Kidney capillary endothelial cell (primary cell): ENCODE data around the gene THAP12.
"Not testable (repeated sequence)": the region's sequence is repeated elsewhere in the genome, so short reads cannot be mapped to it uniquely, and the experiment has no call there.

Source experiments
- DNase-seq: peaks from one replicate; pipeline ENCODE4 v3.0.0-alpha.2; 2018; ENCODE audit warnings: low spot score

THAP12 gene, protein sequence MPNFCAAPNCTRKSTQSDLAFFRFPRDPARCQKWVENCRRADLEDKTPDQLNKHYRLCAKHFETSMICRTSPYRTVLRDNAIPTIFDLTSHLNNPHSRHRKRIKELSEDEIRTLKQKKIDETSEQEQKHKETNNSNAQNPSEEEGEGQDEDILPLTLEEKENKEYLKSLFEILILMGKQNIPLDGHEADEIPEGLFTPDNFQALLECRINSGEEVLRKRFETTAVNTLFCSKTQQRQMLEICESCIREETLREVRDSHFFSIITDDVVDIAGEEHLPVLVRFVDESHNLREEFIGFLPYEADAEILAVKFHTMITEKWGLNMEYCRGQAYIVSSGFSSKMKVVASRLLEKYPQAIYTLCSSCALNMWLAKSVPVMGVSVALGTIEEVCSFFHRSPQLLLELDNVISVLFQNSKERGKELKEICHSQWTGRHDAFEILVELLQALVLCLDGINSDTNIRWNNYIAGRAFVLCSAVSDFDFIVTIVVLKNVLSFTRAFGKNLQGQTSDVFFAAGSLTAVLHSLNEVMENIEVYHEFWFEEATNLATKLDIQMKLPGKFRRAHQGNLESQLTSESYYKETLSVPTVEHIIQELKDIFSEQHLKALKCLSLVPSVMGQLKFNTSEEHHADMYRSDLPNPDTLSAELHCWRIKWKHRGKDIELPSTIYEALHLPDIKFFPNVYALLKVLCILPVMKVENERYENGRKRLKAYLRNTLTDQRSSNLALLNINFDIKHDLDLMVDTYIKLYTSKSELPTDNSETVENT

DNA sequence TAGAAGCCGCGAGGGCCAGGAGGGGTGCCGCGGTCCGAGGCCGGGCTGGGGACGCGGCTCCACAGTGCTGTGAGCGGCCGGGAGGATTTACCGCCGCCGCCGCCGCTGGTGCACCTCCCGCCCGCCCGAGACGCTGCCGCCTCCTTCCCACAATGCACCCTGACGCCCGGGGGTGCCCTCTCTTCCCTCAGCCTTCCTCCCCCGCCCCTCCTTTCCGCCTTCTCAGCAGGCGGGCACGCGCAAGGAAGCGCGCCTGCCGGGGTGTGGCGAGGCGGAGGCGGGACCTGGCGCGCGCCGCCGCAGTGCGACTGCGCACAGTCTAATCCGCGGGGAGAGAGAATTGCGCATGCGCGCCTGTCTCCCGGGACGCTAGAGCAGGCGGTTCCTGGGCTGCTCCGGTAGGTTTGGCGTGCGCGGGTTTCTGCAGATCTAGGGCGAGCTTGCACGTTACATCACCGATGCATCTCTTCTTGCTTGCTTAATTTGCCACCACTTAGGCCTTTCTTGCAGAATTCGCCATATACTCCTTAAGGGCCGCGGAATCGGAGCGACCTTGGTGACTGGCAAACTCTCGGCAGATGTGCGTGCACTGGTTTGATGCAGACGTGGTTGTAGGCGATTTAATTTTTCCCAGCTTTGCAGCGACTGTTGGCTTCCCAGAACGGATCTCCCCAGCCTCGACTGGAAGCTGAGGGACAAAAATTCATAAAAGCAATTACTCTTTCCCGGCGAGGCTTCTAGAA is at the start of gene THAP12, which contains the start of gene GVQW3:
Gene THAP12 (minus strand): TSS at position 156 of the 743 bp plus-strand sequence. CDS start 296 bp downstream, outside the sequence.
Gene GVQW3 (plus strand): TSS at position 347 of the 743 bp plus-strand sequence. CDS start 506 bp downstream, outside the sequence.
- peak; percentile 98 for DNase-seq

DNA sequence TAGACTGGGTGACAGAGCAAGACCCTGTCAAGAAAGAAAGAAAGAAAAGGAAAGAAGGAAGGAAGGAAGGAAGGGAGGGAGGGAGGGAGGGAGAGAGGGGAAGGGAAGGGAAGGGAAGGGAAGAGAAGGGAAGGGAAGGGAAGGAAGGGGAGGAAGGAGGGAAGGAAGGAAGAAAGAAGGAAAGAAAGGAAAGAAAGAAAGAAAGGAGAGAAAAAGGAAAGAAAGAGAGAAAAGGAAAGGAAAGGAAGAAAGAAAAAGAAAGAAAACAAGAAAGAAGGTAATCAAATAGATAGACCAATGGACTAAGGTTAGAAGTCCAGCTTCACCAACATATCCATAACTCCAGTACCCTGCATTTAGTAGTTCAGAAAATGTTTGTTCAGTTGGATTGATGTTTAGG is 45.7 kb upstream of the THAP12 start:
- no peak for DNase-seq

DNA sequence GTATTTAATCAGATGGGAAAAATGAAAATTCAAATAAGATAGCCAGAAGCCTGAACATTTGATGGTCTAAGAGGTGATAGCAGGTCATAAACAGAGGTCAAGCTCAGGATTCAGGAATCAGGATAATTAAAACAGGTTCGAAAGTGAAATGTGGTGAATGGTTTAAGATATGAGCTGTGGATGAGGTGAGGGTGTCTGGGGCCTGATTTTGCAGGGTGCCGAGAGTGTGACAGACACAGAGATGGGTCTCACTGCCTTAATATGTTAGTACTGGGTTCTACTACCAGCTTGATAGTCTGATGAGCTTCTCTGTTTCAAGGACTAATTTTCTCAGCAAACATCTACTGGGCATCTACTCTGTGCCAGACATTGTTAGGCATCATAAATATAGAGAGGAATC is 44.0 kb upstream of the THAP12 start:
- no peak for DNase-seq

DNA sequence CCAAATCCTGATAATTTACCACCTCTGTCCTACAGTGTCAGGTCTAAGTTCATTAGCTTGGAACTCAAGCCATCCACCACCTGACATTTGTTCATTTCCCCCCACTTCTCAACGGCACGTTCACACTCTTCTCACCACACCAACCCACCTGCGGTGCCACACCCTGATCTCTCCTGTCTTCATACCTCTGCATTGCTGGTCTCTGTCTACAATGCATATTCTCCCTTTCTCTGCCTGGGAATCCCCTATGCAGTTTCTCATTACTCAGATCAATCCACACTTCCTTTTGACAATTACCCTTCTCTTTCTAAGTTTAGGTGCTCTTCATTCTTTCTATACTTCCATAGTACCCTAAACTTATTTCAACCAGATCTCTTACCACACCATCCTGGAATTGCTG is 43.4 kb upstream of the THAP12 start:
- DNase-seq: no peak

DNA sequence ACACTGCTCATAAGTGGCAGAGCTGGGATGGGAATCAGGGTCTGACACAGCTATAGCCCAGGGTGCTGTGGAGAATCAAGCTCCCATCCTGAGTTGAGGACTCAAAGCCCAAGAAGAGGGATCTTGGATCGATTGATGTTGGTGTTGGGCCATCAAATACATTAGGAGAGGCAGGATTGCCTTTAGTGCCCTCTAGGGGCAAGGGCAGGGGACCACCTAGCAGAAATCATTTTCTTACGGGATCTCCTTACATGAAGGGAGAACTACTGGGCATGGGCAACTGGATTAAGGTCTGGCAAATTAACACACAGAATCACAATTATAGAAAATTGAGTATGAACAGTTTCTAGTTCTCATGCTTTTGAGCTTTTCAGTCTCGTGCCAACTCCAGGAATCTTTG is 39.0 kb upstream of the THAP12 start:
- no peak for DNase-seq

DNA sequence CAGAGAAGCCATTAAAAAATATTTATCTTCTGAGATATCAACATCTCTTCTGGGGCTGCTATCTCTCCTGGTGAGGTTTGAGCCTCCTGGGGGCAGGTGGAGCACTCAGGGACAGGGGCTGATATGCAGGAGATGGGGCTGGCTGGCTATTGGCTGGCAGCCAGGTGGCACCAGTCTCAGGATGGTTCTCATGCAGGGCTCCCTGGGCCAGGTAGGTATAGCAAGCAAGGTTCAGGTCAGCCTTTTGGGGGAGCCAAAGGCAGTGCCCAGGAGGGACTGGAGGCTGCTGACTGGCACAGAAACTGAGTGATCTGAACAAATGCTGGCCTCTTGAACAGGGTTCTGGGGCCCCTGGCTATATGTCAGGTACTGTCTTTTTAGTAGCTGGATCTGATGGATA is 34.1 kb upstream of the THAP12 start:
- no peak for DNase-seq

DNA sequence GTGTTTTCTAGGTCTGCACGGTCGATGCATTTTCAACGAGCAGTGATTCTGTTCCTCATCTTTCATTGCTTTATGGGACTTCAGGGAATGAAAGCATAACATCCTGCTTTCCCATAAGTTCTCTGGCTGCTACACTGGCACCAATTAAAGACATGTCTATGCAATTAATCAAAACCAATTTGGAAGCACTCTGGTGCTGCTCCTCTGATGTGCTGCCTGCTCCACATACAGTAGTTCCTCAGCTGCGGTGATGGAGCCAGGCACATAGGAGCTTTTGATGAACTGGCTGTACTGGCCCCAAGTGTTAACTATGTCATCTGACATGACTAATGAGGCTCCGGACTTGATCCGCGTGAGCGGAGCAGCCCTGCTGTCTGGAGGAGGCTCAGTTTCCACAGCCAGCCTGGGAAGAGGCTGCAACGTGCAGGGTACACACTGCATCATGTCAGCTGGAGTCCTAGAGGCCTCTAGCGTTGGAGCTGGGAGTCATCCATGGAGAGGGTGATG is 30.0 kb upstream of the THAP12 start:
- no peak for DNase-seq

DNA sequence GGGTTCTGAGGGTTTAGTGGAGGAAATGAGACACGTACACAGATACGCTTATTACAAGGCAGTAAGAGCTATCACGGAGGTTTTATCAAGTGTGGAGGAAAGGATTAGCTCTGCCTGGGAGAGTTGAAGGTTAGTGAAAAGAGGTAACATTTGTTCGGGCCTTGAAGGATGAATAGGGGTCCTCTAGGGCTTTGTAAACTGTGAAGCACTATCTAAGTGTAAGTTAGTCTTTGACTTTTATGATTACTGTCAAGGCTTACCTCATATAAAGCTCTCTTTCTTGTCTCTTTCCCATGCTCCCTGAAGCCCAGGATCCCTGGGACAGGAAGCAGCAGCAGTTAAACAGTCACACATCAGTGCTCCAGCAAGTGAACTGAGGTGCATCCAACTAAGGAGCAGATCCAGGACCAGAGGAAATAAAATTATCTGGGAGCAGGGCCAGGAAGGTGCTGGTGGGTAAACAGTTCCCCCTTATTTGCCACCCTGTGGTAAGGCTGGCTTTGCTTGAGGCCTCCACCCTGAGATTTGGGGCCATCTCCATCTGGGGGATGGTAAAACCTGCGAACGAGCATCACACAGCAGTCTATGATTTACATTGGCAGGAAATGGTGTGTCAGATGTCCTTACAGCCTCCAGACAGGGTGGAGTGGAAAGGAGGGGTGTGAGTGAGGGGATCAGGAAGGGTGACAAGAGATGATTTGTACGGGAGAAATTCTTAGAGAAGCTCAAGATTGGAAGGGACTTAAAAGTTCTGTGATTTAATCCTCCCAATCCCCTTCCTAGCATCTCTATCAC is 27.4 kb upstream of the THAP12 start:
- DNase-seq: peak; percentile 48

DNA sequence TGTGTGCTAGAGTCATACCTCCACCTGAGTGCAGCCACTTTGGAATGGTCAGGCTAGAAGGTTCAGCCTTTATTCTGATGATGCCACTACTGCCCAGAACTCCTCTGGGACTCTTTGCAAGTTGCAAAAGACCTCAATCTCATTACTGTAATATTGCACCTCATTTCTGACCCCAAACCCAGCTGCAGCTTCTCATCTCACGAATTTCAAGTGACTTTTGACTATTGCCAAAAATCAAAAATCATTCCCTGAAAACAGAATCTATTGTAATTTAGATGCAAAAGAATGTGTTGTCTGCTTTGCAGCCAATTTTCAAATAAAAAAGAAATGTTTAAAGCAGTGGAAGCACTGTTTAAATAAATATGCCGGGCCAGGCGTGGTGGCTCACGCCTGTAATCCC is 25.4 kb upstream of the THAP12 start:
- DNase-seq: no peak

DNA sequence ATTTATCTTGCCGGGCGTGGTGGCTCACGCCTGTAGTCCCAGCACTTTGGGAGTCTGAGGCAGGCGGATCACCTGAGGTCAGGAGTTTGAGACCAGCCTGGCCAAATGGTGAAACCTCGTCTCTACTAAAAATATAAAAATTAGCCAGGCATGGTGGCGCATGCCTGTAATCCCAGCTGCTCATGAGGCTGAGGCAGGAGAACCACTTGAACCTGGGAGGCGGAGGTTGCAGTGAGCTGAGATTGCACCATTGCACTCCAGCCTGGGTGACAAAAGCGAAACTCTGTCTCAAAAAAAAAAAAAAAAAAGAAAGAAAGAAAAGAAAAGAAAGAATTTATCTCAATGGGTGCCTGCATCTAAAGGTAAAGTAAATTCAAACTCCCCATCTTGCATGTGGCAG is 20.6 kb upstream of the THAP12 start:
- DNase-seq: not testable (repeated sequence)

DNA sequence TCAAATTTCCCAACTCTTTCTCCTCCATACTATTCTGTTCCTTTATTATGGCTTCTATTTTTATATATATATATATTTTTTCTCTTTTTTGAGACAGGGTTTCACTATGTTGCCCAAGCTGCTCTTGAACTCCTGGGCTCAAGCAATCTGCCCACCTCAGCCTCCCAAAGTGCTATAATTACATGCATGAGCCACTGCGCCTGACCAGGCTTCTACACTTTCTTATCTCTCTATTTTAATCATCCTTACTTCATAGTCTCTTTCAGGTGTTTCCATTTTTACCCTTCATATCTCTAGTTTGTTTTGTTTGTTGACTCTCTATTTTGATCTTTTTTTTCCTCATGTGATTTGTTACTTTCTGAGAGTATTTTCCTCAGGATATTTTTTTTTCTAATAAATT is 20.0 kb upstream of the THAP12 start:
- no peak for DNase-seq

DNA sequence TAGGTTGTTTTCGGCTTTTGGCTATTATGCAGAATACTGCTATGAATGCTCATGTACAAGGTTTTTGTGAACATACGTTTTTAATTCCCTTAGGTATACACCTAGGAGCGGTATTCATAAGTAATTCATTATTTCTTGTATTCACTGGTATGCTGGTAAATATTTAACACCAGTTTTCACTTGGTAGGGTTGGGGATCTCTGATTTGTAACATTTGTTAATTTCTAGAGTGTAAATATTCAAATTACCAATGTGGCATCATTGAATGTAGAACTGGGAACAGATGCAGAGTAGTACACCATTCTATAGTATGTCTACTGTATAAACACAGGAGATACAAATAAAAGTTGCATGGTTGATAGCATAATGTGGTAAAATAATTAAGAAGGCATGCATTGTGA is 16.5 kb upstream of the THAP12 start:
- no peak for DNase-seq

DNA sequence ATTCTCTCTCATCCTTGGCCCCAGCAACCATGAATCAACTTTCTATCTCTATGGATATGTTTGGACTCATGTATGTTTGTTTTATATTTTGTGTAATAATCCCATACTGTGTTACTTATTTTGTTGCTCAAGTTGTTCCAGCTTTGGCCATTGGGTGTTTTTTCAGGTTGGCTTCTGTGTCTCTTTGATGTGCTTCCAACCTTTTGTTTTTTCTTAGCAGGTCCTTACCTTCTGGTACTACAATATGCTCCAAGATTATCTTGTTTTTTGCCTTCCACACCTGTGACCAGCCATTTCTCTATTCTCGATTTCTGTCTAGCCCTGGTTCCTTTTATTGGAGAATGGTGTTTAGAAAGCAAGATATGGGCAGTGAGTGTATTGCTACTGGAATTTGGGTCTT is 14.4 kb upstream of the THAP12 start:
- no peak for DNase-seq

DNA sequence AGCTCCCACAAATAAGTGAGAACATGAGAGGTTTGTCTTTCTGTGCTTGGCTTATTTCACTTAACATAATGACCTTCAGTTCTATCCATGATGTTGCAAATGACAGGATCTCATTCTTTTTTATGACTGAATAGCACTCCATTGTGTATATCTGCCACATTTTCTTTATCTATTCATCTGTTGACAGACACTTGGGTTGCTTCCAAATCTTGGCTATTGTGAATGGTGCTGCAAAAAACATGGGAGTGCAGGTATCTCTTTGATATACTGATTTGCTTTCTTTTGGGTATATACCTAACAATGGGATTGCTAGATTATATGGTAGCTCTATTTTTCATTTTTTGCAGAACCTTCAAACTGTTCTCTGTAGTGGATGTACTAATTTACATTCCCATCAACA is 13.5 kb upstream of the THAP12 start:
- no peak for DNase-seq

DNA sequence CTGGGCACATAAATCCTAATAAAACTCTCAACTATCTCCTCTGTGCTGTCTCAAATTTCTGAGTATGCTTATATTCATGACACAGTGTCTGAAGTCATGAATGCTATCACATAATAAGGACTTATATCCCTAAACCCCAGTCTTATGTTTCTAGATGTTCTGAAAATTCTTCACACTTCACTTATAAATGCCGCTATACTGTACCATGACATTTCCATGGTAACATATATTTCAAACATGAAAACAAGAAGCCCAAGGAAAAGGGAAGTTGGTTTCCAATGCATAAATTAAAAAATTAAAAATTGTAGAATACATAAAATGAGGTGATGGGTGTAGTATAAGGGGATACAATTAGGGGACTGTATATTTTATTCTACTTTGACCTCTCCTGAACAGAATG is 11.9 kb upstream of the THAP12 start:
- DNase-seq: no peak

DNA sequence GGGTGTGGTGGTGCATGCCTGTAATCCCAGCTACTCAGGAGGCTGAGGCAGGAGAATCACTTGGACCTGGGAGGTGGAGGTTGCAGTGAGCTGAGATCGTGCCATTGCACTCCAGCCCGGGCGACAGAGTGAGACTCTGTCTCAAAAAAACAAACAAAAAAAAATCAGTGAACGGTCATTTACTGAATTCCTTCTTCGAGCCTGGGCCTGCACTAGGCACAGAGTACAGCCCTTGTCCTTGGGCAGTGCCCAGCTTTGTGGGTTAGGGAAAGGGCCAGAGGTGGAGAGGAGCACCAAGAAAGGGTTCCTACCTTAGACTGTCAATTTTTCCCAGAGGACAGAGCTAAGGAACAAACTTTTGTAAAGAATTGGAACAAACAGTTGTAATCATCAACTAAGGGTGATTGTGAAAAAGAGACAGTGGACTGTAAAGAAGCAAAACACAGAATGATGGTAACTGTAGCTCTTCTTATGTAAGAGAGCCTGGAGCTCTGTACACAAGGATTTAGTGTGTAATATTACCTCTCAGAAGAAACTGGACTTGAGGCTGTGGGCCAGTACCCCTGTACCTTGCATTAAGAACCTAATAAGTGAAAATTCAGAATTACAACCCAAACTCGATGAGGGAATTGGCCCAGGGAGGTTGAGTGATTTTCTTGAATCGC is 11.0 kb upstream of the THAP12 start:
- DNase-seq: no peak

DNA sequence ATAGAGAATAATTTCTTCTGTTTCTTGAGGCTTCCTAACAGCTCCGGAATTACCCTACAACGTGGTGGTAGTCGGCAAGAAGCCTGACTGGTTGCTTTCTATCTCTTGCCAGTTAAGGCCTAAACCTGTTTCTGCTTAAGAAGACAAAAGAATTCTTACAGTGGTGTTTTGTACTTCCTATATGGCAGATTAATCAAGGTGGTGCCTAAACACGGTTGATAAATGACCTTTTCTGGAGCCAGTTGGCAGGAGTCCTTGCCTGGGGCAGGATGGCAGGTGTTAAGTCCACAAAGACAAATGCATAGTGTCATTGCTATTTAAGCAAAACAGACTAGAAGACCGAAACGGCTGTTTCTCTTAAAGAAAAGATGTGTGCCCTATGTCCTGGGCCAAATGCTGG is 10.1 kb upstream of the THAP12 start:
- DNase-seq: no peak

DNA sequence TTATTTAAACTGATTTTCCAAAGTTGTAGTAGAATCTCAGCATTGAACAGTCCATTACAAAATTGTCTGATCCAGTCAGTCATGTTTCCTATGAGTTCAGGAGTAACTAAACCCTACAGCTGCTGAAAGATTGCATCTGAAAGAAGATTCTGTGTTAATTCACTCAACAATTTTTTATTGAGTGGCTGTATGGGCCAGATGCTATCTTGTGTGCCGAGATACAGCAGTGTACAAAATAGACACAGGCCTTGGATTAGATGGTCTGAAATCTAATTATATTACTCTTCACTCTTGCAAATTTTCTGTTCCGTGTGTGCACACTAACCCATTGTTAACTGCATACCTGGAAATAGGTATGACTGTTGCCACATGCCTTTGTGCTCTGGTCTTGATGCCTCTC is 7.5 kb upstream of the THAP12 start:
- DNase-seq: no peak

DNA sequence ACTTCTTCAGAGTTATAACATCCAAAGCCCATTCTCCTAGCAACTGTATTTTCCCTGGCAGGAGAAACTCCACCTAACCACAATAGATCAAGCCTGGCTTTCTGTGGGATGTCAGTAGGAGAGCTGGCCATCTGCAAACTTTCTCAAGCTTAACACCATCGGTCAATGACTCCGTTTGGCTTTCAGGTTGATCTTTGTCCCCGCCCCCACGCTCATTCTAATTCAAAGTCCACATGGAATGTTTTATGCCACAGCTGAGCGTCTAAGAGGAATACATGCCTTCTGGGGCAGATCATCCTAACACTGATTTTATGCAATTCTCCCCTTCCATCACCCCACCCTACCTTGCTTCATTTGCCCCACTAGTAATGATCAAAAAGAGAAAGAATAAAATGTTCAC is 5.0 kb upstream of the THAP12 start:
- no peak for DNase-seq

DNA sequence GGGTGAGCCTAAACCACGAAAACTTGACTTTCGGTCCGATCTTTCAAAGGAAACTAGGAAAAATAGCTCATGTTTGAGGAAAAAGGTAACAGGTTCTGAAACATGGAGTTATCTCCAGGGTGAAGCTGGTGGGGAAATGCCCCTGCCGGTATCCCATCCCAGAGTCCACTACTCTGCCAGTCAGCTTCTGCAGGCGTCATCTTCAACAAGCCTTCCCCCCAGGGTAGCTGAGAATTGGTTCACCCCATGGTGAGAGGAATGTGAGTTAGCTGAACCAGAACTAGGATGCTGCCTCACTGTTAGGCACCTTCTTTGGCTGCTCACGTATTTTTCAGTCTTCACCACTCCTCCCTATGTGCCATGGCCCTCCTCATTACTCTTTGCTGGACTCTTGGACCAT is 1.3 kb upstream of the THAP12 start:
- no peak for DNase-seq
